ENCODE data around the gene ZBTB21.

ZBTB21 gene

DNA sequence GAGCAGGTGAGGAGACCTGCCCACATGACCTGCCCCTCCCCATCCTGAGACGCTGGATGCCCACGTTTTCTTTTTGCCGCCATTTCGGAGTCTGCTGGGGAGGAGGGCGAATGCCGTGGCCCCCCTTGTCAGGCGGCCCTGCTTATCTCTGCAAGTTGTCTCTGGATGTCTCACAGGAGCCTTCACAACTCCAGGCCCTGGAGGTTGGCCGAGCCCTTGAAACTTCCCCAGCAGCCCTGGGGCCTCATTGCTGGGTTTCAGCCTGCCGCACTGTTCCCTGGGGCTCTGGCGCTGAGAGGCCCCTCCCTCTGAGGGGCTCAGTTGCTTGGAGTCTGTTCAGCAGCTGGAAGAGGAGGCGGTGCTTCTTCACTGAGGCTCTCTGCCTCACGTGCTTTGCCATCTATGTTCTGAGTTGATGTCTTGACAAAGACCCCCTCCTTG is 29.8 kb upstream of the ZBTB21 start:
- DNase-seq, result no peak

DNA sequence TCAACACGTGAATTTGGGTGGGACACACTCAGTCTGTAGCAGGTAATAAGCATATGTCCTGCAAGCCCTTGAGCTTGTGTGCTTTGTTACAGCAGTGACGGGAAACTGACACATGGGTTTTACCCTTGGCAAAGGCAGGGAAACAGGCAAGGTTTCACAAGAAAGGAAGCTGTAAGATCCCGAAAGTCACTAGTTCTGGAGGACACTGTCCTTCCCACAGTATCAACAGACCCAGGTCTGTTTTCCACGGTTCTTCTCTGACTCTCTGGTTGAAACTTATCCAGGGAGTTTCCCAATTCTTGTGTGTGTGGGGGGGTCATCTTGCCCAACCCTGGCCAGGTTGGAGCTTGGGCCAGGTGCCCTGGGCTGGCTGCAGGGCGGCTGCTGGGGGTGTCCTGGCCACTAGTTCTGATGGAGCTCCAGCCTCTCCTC is 29.3 kb upstream of the ZBTB21 start:
- DNase-seq, result no peak

DNA sequence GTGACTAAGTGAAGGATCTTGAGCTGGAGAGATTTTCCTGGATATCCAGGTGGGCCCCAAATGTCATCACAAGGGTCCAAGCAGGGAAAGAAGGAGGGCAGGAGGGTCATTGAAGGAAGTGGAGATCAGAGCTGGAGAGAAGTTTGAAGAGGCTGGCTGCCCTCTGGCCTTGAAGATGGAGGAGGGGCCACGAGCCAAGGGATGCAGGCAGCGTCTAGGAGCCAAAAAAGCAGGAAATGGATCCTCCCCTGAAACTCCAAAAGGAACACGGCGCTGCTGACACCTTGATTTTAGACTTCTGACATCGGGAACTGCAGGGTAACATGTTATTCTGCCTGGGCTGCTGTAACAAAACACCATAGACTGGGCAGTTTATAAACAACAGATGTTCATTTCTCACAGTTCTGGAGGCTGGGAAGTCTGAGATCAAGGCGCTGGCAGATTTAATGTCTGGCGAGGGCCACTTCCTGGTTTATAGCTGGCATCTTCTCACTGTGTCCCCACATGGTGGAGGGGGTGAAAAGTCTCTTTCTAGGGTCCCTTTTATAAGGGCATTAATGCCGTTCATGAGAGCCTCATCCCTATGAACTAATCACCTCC is 28.8 kb upstream of the ZBTB21 start:
- no peak for DNase-seq

DNA sequence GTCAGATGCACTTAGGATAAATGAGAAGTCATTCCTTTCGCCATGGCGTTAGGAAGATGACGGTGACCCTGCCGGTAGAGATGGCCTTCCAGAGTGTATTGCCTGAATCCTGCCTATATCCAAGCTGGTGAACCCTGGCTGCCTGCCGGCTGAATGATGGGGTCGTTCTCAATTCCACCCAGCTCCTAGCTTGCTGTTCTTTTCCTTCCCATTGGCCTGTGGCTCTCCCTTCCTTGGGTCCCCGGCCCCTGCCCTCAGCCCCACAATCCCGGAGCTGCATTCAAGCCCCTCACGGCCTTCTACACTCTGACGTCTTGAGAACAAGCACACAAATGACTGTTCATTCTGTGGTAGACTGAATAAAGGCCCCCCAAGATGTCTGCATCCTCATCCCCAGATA is 28.2 kb upstream of the ZBTB21 start:
- no peak for DNase-seq

DNA sequence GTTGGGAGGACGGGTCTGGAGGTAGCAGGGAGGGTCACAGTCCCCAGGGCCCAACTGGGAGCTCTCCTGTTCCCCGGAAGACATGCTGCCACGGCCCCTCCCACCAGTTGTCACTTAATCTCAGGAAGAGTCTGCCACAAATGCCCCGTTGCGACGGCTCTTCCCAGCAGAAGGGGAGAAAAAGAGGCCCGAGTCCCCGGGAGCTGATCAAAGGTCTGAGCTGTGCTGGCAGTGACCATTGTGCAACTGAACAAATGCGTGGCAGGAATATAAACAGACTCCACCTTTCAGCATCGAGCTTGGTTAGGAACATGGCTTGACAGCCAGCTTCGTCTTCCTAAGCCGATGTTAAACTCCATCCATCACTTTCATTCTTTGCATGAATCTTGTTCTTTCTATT is 27.8 kb upstream of the ZBTB21 start:
- DNase-seq, result no peak

DNA sequence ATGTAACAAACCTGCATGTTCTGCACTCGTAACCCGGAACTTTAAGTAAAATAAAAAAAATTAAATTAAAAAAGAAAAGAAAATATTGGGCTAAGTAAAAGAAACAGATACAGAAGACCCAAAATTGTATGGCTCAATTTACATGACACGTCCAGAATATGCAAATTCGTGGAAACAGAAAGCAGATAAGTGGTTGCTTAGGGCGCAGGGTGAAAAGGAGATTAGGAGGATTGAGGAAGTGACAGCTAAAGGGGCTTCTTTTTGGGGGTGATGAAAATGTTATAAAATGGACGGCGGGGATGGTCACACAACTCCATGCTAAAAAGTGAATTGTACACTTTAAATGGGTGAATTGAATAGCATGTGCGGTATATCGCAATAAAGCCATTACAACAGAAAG is 27.4 kb upstream of the ZBTB21 start:
- no peak for DNase-seq

DNA sequence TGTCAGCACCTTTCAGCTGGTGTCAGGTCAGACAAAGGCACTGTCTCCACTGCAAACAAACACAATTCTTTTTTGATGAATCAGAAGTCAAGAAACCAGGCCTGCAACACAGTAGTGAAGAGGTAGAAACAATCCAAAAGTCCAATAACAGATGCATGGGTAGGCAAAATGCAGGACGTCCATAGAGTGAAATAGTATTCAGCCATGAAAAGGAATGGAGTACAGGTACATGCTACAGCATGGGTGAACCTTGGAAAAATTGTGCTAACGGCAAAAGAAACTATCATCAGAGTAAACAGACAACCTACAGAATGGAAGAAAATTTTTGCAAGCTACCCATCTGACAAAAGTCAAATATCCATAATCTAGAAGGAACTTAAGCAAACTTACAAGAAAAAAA is 26.2 kb upstream of the ZBTB21 start:
- DNase-seq, result no peak

DNA sequence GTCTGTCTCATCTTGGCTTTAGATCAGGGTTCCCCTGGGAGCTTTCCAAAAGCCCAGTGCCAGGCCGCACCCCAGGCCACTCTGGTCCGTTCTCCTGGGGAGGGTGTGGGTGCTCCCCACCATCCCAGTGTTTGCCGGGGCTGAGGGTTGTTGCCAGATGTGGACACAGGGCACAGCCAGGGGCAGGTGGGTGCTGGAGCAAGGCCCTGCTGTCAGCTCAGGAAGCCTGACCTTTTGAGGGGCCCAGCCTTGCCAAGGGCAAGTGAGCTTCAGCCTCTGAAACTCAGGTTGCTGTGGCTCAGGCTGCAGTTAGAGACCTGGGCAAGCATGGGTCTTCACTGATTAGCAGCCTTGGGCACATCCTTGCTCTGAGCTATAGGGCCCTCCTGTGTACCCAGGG is 22.8 kb upstream of the ZBTB21 start:
- DNase-seq, result no peak

DNA sequence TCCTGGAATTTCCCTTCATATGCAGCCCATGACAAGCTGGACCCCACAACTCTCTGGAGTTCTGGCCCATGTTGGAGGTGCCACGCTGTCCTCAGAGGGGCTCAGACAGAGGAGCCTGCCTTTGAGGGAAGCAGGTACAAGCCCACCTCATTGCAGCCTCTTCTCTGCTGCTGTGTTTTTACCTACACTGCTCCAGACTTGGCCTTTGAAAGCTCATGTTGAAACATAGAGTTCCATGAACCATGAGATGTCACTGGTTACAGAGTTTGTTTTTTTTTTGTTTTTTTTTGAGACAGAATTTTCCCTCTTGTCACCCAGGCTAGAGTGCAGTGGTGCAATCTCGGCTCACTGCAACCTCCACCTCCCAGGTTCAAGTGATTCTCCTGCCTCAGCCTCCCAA is 22.1 kb upstream of the ZBTB21 start:
- no peak for DNase-seq

DNA sequence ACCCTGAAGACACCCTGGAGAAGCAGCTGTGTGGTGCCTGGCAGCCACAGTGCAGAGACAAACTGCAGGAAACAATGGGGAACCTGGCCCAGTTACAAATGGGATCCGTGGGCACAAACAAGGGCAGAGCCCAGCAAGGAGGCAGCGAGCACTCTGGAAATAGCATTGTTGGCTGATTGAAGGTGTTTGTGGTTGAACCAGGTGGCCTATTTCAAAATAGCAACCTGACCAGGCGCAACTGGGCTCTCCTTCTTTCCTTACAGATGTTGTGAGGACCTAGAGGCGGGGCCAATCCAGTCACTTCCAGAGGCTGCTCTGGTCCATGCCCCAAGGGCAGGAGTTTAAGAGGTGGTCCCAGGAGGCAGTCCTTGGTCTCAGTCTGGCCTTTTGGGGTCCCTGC is 21.7 kb upstream of the ZBTB21 start:
- DNase-seq, result no peak

DNA sequence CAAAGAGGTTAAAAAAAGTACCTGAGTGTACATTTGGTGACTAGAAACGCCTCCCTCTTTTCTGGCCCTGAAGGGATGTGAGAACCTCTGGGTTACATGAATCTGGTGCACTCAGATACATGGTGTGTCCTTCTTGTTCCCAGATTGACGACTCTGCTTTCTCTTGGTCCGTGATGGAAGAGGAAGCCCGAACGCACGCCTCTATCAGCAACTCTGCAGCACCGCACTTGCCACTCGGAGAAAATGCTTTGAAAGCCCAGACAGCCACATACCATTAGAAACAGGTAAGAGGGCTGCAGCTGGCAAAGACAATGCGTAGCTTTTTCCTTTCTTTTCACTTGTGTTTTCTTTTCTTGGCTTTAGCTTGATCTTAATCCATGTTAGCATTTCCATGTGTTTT is 21.1 kb upstream of the ZBTB21 start:
- no peak for DNase-seq

DNA sequence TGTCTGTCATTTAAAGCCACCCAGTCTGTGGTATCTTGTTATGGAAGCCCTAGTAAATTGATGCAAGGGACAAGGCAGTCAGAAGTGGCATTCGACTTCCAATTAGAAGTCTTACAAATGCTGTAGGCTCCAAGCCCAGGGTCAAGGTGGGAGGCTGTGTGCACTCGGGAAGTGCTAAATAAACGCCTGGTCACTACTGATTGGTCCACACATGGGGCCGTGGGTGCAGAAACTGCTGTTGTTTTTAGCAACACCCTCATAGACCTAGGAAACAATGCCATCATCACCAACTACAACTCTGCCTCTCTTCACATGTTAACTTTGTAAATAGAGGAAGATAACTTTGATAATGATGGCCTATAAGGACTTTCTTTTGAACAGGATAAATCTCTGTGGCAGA is 20.2 kb upstream of the ZBTB21 start:
- no peak for DNase-seq

DNA sequence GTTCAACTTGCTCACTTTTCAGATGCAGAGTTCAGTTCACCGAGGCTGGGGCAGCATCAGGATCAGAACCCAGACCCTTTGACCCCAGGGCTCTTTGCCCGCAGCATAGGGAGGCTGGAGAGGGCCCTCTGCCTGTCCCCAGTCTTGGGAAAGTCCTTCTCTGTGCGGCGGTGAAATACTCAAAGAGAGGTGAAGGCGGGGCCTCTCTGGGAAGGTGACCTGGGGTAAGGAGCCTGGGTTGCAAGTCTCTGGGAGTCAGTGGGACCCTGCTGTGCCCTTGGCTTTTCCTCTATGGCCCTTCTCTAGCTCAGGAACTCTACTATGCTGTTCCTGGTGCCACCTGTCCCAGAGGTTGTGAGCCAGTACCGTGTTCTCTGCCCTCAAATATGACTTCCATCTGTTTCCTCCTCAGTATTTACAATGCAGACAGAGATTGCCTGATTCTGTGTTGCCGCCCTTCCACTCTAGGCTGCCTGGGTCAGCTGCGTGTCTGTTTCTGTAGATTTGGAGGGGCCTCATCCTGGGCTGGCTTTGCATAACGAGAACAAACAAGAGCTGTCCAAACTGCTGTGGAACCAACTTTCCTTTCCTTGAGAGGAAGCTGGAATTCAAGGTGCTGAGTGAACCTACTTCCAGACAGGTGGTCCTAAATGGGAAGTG is 18.7 kb upstream of the ZBTB21 start:
- no peak for DNase-seq

DNA sequence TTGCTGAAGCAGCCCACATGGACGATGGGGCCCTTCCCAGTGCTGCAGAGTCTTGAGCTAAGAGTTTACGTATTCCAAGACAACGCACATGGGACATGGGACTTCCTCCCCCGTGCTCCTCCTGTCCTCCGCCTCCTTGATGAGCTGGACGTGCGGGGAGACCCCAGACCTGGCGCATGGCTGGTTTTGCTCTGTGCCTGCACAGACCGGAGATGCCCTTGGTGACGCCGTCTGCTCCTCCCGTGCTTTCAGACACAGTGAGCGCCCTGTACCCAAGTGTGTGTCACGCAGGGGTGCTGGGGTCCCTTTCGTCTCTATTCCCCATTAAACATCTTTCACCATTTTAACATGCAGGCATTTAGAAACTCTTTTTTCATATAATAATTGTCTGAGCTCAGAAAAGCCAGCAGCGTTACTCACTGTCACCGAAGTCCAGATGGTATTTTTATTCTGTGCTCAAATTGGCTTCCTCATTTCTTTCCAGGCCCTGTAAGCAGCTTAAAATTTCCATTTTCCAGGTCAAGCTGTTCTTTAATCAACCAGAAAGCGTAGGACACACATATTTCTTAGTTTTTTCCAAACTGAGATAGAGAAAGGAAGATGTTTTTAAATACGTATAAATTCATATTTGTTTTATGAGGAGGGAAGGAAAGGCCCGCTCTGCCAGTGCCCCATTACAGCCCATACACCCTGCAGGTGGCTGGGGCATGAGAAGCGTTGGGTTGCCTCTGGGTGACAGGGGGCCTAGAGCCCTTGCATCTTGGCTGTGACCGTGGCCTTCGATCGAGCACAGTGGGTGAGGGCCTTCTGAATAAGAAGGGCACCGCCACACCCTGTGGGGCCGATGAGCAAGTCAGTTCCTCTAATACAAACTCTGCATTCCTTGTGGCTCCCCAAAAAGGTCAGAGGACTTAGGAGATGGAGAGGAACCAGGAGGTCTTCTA is 17.9 kb upstream of the ZBTB21 start:
- no peak for DNase-seq

DNA sequence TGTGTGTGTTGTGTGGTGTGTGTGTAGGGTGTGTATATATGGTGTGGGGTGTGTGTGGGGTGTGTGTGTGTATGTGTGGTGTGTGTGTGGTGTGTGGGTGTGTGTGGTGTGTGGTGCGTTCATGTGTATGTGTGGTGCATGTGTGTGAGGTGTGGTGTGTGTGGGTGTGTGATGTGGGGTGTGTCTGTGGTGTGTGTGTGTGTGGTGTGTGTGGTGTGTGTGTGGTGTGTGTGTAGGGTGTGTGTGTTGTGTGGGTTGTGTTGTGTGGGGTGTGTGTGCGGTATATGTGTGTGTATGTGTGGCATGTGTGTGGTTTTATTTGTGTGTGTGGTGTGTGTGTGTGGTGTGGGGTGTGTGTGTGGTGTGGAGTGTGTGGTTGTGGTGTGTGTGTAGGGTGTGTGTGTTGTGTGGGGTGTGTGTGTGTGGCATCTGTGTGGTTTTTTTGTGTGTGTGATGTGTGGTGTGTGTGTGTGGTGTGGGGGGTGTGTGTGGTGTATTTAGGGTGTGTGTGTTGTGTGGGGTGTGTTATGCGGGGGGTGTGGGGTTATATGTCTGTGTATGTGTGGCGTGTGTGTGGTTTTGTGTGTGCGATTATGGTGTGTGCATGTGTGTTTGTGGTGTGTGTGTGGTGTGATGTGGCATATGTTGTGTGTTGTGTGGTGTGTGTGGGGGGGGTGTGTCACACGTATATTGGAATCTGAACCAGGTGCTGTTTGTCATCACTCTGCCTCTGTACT is 17.1 kb upstream of the ZBTB21 start:
- no peak for DNase-seq

DNA sequence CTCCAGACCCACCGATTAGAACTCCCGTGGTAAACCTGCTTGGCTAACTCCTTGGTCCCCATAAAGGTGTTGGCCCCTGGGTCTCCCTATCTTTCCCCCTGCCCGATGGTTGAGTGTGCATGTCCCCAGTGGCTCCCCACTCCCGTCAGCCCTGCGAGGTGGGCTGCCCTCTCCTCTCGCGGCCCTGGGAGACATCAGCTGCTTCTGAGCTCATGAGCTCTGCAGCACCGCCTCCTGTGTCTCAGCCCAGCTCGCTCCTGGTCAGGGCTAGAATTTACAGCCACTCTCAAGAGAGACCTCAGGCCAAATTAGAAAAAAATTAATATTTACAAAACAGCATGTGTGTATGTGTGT is 15.9 kb upstream of the ZBTB21 start:
- no peak for DNase-seq

DNA sequence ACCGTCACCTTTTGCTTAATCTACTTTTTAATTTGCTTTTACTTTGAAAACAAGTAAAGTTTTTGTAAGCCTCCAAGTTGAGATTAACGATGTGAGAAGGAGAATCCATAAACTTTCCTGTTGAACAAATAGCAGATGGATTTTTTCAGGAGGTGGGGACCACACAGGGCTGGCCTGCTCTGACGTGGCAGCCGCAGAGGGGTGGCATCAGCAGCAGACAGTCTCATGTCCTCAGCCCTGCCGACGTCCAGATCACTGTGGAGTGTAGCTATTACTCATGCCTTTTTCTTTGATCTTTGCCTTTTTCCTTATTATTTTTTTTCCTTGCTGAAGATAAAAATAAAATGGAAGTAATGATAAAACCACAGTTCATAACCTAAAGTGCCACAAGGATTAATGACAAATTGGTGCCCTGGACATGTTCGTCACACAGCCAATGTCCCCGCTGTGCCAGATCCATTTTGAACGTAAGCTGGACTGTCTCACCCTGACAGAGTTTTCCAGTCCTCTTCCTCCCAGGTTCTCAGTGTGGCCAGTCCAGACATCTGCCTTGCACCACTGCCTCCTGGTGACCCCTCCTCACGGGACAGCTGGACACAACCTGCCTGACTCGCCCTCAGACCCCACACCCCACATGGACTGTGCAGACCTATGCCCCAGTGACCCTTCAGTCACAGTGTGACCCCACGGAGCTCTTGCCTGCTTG is 15.4 kb upstream of the ZBTB21 start:
- no peak for DNase-seq

DNA sequence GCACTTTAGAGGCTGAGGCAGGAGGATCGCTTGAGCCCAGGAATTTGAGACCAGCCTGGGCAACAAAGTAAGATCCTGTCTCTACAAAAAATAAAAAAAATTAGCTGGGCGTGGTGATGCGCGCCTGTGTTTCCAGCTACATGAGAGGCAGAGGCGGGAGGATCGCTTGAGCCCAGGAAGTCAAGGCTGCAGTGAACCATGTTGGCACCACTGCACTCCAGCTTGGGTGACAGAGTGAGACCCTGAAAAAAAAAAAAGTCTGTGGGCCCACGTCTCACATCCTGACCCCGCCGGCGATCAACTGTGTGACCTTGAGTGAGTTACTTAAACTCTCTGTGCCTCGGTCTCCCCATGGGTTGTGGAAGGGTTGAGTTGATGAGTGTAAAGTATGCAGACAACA is 12.7 kb upstream of the ZBTB21 start:
- no peak for DNase-seq

DNA sequence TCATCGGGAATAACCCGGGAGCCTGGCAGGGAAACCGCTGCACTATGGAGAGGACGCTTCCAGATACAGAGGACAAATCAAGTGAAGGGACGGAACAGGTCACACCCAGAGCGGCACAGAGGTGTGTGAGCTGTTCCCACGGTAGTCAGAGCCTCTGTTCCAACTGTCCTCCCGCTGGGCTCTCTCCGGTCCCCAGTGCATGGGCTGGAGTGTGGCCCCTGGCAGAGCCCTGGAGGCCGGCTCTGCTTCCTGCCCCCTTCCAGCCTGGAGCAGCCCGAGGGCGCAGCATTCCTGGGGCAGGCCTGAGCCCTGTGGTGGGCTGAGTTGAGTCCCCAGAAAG is 11.9 kb upstream of the ZBTB21 start:
- DNase-seq, result no peak

DNA sequence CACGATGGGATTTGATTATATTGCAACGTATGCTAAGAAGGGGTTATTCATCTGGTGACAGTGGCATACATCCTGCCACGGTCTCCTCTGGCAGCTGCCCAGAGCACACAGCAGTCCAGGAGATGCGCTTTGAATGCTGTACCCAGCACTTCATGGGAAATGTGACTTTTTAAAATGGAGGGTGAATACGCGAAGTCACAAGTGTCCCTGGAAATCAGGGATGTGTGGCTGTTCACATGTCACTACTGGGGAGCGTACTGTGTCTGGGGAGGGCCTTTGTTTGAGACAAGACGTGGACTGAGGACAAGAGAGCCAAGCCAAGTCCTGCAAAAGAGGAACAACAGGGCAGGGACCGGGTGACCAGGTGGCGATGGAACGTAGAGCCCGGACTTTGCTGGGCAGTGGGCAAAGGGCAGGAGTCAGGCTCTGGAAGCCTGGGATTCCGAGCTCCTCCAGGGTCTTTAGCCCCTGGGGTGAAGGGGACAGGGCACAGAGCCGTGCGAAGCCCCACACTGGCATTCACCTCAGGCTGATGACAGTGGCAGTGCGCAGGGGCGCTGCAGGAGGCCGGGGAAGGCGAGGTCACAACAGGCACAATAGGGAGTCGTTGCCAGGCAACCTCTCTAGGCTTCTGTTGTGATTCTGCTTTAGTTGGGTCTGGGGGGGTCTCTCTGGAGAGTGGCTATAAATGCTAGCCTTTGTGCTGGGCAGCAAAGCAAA is 11.4 kb upstream of the ZBTB21 start:
- no peak for DNase-seq

DNA sequence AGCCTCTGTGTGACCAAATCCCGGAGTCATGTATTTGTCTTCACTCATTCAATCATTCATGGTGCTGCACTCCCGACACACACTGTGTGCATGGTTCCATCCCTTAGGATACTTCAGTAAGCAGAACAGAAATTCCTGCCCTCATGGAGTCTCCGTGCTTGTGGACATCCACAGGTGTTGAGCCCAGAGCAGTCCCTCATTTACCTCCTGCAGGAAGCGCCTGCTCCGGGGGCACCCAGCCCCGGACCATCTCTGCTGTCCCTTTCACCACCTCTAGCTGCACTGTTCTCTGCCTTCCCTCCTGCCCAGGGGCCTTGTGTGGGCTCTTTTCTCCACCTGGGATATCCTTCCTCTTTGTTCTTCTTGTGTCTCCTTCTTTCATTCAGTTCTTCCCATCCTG is 9.5 kb upstream of the ZBTB21 start:
- DNase-seq, result no peak

DNA sequence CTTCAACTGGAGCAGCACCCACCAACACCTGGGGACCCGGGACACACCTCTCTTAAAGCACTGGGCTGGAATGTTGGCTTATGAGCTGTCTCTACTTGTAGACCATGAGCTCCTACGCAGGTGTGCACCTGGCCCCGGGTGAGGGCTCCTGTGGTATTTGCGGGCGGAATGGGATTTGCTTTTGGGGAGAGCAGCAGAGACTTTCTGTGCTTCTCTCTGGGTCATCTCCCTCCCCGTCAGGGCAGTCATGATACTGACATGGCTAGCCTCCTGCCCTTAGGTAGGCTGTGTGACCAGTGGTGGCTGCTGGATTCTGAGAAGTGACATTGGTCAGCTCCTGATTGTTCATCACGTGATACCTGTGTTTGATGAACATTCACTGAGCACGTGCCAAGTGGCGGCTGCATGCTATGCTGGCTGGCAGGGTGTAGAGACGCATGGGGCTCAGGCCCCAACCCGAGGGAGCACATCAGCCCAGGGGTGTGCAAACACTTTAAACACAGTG is 9.0 kb upstream of the ZBTB21 start:
- no peak for DNase-seq

All from activated gamma-delta T cell (primary cell).